DOHH2 (cell line): ENCODE results near the gene UNC119B.

ENCODE experiments used
- H3F3A ChIP-seq: fragments of 200-600 bp; sonication (generic), shearing (Covaris generic); 2 replicates; pipeline ENCODE4 v1.6.0; 2016; ENCODE audit warnings: antibody characterized with exemption, mild to moderate bottlenecking; ENCODE audit not compliant: control insufficient read depth, insufficient read depth
- H3K27ac ChIP-seq: fragments of 200-600 bp; sonication (generic); 2 replicates; pipeline ENCODE4 v1.5.1; 2014; ENCODE audit warnings: low read depth, mild to moderate bottlenecking, low read length, moderate library complexity
- H3K27me3 ChIP-seq: fragments of 200-600 bp; sonication (generic); 2 replicates; pipeline ENCODE4 v1.6.1; 2014; ENCODE audit warnings: mild to moderate bottlenecking, low read length, mixed read lengths; ENCODE audit not compliant: control insufficient read depth
- H3K36me3 ChIP-seq: fragments of 200-600 bp; sonication (generic); 2 replicates; pipeline ENCODE4 v1.6.1; 2014; ENCODE audit warnings: mild to moderate bottlenecking, low read length, moderate library complexity, mixed read lengths; ENCODE audit not compliant: control insufficient read depth
- H3K4me1 ChIP-seq: fragments of 200-600 bp; sonication (generic); 2 replicates; pipeline ENCODE4 v1.6.1; 2014; ENCODE audit warnings: mild to moderate bottlenecking, low read length, mixed read lengths; ENCODE audit not compliant: control insufficient read depth
- H3K4me2 ChIP-seq: fragments of 200-600 bp; sonication (generic); 2 replicates; pipeline ENCODE4 v1.6.0; 2014; ENCODE audit warnings: mild to moderate bottlenecking, low read length, moderate library complexity
- H3K4me3 ChIP-seq: fragments of 200-600 bp; sonication (generic); 2 replicates; pipeline ENCODE4 v1.5.1; 2014; ENCODE audit warnings: mild to moderate bottlenecking, low read length, mixed read lengths
- H3K79me2 ChIP-seq: fragments of 200-600 bp; sonication (generic); 2 replicates; pipeline ENCODE4 v1.6.1; 2014; ENCODE audit warnings: mild to moderate bottlenecking, low read length, mixed read lengths; ENCODE audit not compliant: control insufficient read depth
- H3K9me2 ChIP-seq: fragments of 200-600 bp; sonication (generic); replicated peaks from 2 replicates; pipeline ENCODE4 v1.6.1; 2014; ENCODE audit warnings: mild to moderate bottlenecking, low read length, mixed read lengths; ENCODE audit not compliant: control insufficient read depth
- H3K9me3 ChIP-seq: fragments of 200-600 bp; sonication (generic); 2 replicates; pipeline ENCODE4 v1.6.1; 2014; ENCODE audit warnings: antibody characterized with exemption, low read length, mixed read lengths; ENCODE audit not compliant: control insufficient read depth, insufficient read depth
- H4K20me1 ChIP-seq: fragments of 200-600 bp; sonication (generic); 2 replicates; pipeline ENCODE4 v1.6.0; 2014; ENCODE audit warnings: low read depth, mild to moderate bottlenecking, antibody characterized with exemption, low read length, moderate library complexity; ENCODE audit not compliant: control insufficient read depth, insufficient read depth
- EZH2phosphoT487 ChIP-seq: fragments of 200-600 bp; sonication (generic); IDR thresholded peaks from 2 replicates; pipeline ENCODE4 v1.6.1; 2017; ENCODE audit warnings: borderline replicate concordance, mild to moderate bottlenecking, antibody characterized with exemption, low read length, moderate library complexity, mixed read lengths
- TF ChIP-seq, protein P1 (sequence below): fragments of 200-600 bp; sonication (generic); IDR thresholded peaks from one replicate; pipeline ENCODE4 v1.5.1; 2014; ENCODE audit warnings: antibody characterized with exemption, mild to moderate bottlenecking, low read depth, low read length; ENCODE audit not compliant: poor library complexity, severe bottlenecking

Gene UNC119B

DNA sequence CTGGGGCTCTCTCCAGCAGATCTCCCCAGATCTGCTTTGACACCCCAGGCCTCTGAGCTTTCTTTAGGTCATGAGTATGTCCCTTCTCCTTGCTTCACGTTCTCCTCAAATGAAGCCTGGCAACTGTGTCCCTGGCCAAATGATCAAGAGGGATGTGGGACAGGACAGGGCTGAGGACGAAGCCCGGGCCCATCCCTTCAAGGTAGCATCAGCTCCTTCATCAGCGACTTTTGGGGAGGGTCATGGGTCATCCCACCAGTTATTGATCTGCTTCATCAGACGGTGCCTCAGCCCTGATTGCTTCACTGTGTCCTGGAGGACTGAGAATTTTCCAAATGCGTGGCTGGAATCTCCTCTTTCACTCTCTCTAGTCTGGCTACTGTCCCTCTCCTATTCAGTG is 47.7 kb downstream of the UNC119B start:
- H3K79me2 ChIP-seq: no peaks in the 10 kb centered on the region
- H3K4me1 ChIP-seq: peaks cover 21% of the 10 kb centered on the region
- H3K9me2 ChIP-seq: no peaks in the 10 kb centered on the region
- no peaks in the 10 kb centered on the region for H3K27me3 ChIP-seq
- H3K36me3 ChIP-seq: peaks cover 8% of the 10 kb centered on the region
- H3K4me3 ChIP-seq: no peak overlapping the region
- H3K4me2 ChIP-seq: no peak overlapping the region
- H3K9me3 ChIP-seq: no peaks in the 10 kb centered on the region; the same call in 1 of the 2 replicates
- H3F3A ChIP-seq: no peaks in the 10 kb centered on the region; the same call in 1 of the 2 replicates
- H4K20me1 ChIP-seq: no peaks in the 10 kb centered on the region
- TF ChIP-seq, protein P1, sequence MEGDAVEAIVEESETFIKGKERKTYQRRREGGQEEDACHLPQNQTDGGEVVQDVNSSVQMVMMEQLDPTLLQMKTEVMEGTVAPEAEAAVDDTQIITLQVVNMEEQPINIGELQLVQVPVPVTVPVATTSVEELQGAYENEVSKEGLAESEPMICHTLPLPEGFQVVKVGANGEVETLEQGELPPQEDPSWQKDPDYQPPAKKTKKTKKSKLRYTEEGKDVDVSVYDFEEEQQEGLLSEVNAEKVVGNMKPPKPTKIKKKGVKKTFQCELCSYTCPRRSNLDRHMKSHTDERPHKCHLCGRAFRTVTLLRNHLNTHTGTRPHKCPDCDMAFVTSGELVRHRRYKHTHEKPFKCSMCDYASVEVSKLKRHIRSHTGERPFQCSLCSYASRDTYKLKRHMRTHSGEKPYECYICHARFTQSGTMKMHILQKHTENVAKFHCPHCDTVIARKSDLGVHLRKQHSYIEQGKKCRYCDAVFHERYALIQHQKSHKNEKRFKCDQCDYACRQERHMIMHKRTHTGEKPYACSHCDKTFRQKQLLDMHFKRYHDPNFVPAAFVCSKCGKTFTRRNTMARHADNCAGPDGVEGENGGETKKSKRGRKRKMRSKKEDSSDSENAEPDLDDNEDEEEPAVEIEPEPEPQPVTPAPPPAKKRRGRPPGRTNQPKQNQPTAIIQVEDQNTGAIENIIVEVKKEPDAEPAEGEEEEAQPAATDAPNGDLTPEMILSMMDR: no peak
- no peak for TF ChIP-seq EZH2phosphoT487
- no peak overlapping the region for H3K27ac ChIP-seq

DNA sequence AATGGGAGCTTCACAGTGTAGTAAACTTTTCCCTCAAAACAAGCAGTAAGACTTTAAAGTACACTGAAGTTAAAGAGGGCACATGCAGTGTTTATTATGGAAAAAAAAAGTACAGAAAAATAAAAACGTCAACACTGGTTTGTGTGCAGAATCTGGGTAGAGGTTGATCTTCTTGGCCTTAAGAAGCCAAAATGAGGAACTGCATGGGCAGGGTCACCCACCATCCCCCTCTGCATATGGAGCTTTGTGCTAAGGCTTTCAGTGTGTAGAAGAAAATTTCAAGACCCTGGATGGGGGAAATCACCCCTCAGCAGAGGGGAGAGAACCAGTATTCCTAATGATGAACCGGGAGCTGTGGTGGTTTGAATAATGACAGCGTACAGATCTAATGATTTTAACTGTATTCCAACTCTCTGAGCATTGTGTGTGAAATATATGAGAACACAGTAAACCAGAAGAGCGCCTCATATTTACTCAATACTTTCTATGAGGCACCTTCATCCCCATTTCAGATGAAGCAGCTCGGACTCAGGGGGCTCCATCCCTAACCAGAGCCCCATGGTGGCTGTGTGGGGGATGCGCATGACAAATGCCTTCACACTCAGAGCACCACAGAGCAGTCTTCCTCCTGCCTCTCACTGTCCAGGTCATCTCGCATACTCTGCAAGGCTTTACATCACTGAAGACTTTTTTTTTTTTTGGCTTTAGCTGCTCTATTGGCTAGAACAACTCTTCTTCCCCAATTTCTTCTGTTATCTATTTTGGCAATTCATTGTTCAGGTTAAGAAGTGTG is 48.7 kb downstream of the UNC119B start:
- TF ChIP-seq, protein P1: no peak
- no peak for TF ChIP-seq EZH2phosphoT487
- Histone ChIP-seq H3K9me3 (no peaks in the 10 kb centered on the region; the same call in 1 of the 2 replicates), H3K36me3 (peaks cover 8% of the 10 kb centered on the region), H3K4me3 (no peak overlapping the region), H3K27me3 (no peaks in the 10 kb centered on the region), H4K20me1 (no peaks in the 10 kb centered on the region), H3K27ac (no peak overlapping the region), H3K9me2 (no peaks in the 10 kb centered on the region), H3K4me1 (peaks cover 14% of the 10 kb centered on the region), H3K79me2 (no peaks in the 10 kb centered on the region), H3K4me2 (no peak overlapping the region), H3F3A (no peaks in the 10 kb centered on the region; the same call in 1 of the 2 replicates)

DNA sequence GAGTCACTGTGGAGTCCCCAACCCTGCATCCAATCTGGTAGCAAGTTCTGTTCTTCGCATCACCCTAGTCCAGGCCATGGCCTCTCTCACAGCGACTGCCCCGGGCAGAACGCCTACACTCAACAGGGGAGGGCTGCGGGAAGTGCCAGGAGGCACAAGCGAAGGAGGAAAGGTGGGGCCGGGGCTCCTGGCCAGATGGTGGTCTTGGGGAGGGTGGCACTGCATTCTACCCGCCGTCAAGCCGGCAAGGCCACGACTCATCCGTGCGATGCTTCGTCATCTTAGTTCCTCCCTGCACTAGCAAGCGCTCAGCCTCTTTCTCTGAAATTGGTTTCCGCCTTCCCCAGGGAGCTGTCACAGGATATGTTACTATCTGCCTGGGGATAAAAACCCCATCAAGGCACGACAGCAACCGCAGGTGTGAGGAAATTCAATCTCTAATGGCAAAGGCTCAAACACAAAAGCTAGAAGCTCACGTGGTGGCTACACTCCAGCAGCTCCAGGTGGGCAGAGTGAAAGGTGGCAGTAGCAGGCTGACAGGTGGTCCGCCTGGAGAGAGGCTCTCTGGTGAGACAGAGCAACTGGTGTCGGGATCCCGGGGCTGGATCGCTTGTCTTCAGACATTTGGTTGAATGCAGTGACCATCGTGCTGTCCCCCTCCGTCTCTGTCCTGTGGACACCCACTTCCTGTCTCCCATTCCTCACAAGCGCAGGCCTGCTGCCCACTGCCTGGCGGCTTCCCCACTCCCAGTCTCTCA is 49.5 kb downstream of the UNC119B start:
- Histone ChIP-seq H3K27me3 (no peaks in the 10 kb centered on the region), H3K4me2 (no peak overlapping the region)

More for the DNA sequence above, 49.5 kb downstream of the UNC119B start:
- H3K9me3 ChIP-seq: no peaks in the 10 kb centered on the region; the same call in 1 of the 2 replicates
- H3K36me3 ChIP-seq: peaks cover 15% of the 10 kb centered on the region
- peaks cover 14% of the 10 kb centered on the region for H3K4me1 ChIP-seq
- no peaks in the 10 kb centered on the region for H4K20me1 ChIP-seq
- H3K79me2 ChIP-seq: no peaks in the 10 kb centered on the region
- H3K9me2 ChIP-seq: no peaks in the 10 kb centered on the region
- H3K4me3 ChIP-seq: no peak overlapping the region
- TF ChIP-seq, protein P1: no peak
- TF ChIP-seq EZH2phosphoT487: no peak
- H3F3A ChIP-seq: no peaks in the 10 kb centered on the region; the same call in 1 of the 2 replicates
- no peak overlapping the region for H3K27ac ChIP-seq
